CD14-positive monocyte (primary cell): ENCODE data around the gene ZNF555. TPM values are rescaled to one million over a fixed set of nuclear protein-coding genes. Genes with fewer than 3 reads are reported as not detected.

Experiments used
- DNase-seq, 3 donors: peaks; one replicate each; pipeline ENCODE4 v3.0.0-alpha.2; 2011 to 2022
- H2AFZ ChIP-seq: 2 replicates; pipeline ENCODE4 v1.6.0; 2012; ENCODE audit warnings: mild to moderate bottlenecking, low read depth, low read length, inconsistent platforms; ENCODE audit not compliant: insufficient read depth, poor library complexity, severe bottlenecking
- H3K27ac ChIP-seq, 2 donors: 1 replicate in 1 of 2; 2 replicates in 1 of 2; pipeline ENCODE4 v1.5.1; 2012 to 2013; ENCODE audit warnings: low read length in 2 of 2, control low read depth in 1 of 2, inconsistent platforms in 1 of 2, low read depth in 1 of 2, mild to moderate bottlenecking in 1 of 2
- H3K27me3 ChIP-seq, 2 donors: one replicate each; pipeline versions ENCODE4 v1.6.0 to v1.6.1; 2011 to 2013; ENCODE audit warnings: low read length in 2 of 2; ENCODE audit not compliant: control insufficient read depth in 2 of 2, insufficient read depth in 2 of 2
- H3K36me3 ChIP-seq, 2 donors: replicated peaks in 1 of 2; 1 replicate in 1 of 2; 2 replicates in 1 of 2; pipeline versions ENCODE4 v1.5.1 to v1.6.1; 2012 to 2013; ENCODE audit warnings: low read length in 2 of 2, control low read depth in 1 of 2, inconsistent platforms in 1 of 2, mild to moderate bottlenecking in 1 of 2; ENCODE audit not compliant: insufficient read depth in 2 of 2, control insufficient read depth in 1 of 2
- H3K4me1 ChIP-seq, 2 donors: 1 replicate in 1 of 2; 2 replicates in 1 of 2; pipeline versions ENCODE4 v1.5.1 to v1.6.1; 2012 to 2013; ENCODE audit warnings: low read length in 2 of 2, control low read depth in 1 of 2, inconsistent platforms in 1 of 2, mild to moderate bottlenecking in 1 of 2, moderate library complexity in 1 of 2; ENCODE audit not compliant: insufficient read depth in 2 of 2, control insufficient read depth in 1 of 2
- H3K4me2 ChIP-seq: replicated peaks from 2 replicates; pipeline ENCODE3; 2012; ENCODE audit warnings: low read length, moderate library complexity, mild to moderate bottlenecking; ENCODE audit not compliant: poor library complexity, severe bottlenecking; ENCODE audit errors: extremely low read depth
- H3K4me3 ChIP-seq, 3 experiments: fragments of 200-600 bp in 1 of 3; sonication (generic) in 1 of 3; replicated peaks in 1 of 3; 1 replicate in 2 of 3; 2 replicates in 1 of 3; pipeline ENCODE4 v1.5.1; 2011 to 2013; ENCODE audit warnings: low read length in 3 of 3, mild to moderate bottlenecking in 3 of 3, control low read depth in 2 of 3, low read depth in 2 of 3, inconsistent platforms in 1 of 3, moderate library complexity in 1 of 3
- H3K79me2 ChIP-seq: 2 replicates; pipeline ENCODE4 v1.6.0; 2012; ENCODE audit warnings: mild to moderate bottlenecking, control low read depth, inconsistent platforms, low read length, moderate library complexity; ENCODE audit not compliant: insufficient read depth
- H3K9ac ChIP-seq: 2 replicates; pipeline ENCODE4 v1.6.0; 2017; ENCODE audit warnings: low read length, mild to moderate bottlenecking; ENCODE audit not compliant: insufficient read depth, poor library complexity, severe bottlenecking
- H3K9me3 ChIP-seq, 2 donors: replicated peaks in 1 of 2; 1 replicate in 1 of 2; 2 replicates in 1 of 2; pipeline versions ENCODE4 v1.5.1 to v1.6.1; 2012 to 2013; ENCODE audit warnings: low read length in 2 of 2, control low read depth in 1 of 2; ENCODE audit not compliant: control insufficient read depth in 1 of 2, insufficient read depth in 1 of 2
- H4K20me1 ChIP-seq: 2 replicates; pipeline ENCODE4 v1.6.0; 2012; ENCODE audit warnings: mild to moderate bottlenecking, low read length, control low read depth, moderate library complexity; ENCODE audit not compliant: insufficient read depth
- H3K27ac Mint-ChIP-seq, 7 donors: one replicate each; pipeline ENCODE4 v1.8.0; 2020; ENCODE audit warnings: mild to moderate bottlenecking in 7 of 7, mixed read lengths in 7 of 7, moderate library complexity in 6 of 7, inconsistent platforms in 2 of 7
- H3K27me3 Mint-ChIP-seq, 3 donors: one replicate each; pipeline ENCODE4 v1.8.0; 2021 to 2022; ENCODE audit warnings: low read depth in 3 of 3, mild to moderate bottlenecking in 3 of 3, mixed read lengths in 3 of 3, moderate library complexity in 3 of 3, inconsistent platforms in 1 of 3
- H3K36me3 Mint-ChIP-seq, 2 donors: one replicate each; pipeline ENCODE4 v1.8.0; 2020; ENCODE audit warnings: mixed read lengths in 2 of 2, inconsistent platforms in 1 of 2, mild to moderate bottlenecking in 1 of 2
- H3K4me1 Mint-ChIP-seq: one replicate; pipeline ENCODE4 v1.8.0; 2020; ENCODE audit warnings: mild to moderate bottlenecking, mixed read lengths
- H3K4me3 Mint-ChIP-seq, 2 donors: one replicate each; pipeline ENCODE4 v1.8.0; 2020; ENCODE audit warnings: mild to moderate bottlenecking in 2 of 2, mixed read lengths in 2 of 2, moderate library complexity in 1 of 2
- H3K9me3 Mint-ChIP-seq, 7 donors: one replicate each; pipeline ENCODE4 v1.8.0; 2020 to 2022; ENCODE audit warnings: mixed read lengths in 7 of 7, mild to moderate bottlenecking in 6 of 7, moderate library complexity in 6 of 7, inconsistent platforms in 2 of 7
- CTCF ChIP-seq: fragments of 200-600 bp; IDR thresholded peaks from one replicate; pipeline ENCODE4 v1.8.0; 2022; ENCODE audit warnings: antibody characterized with exemption, mild to moderate bottlenecking
- WGBS: methylation state at CpG from one replicate; pipeline ENCODE4 v1.1.5; 2013; ENCODE audit warnings: missing lambda C conversion rate; ENCODE audit not compliant: insufficient coverage; 5-methylcytosine and 5-hydroxymethylcytosine counted together
- intact Hi-C, 2 donors: fragments of 100-400 bp; cut with micrococcal nuclease; formaldehyde crosslinking; loops; one replicate each; pipeline versions ENCODE4 v1.15.0 to v1.15.1; 2023
- polyA plus RNA-seq, 3 donors: library from polyadenylated mRNA; depleted of rRNA in 1 of 3; unstranded in 2 of 3; stranded (reverse) in 1 of 3; fragments of 300-500 nt in 2 of 3; fragments of >200 nt in 1 of 3; fragmentation: Illumina TruSeq in 2 of 3; gene quantifications; 1 replicate in 2 of 3; 2 replicates in 1 of 3; pipeline ENCODE4 v1.2.3, GENCODE V29; 2012 to 2021

The ZNF555 gene
- polyA plus RNA-seq, 3 donors: 2.2 to 2.9 (median 2.6) TPM

GRCh38 chr19:2808129-2808941 lies 32.9 kb upstream of the ZNF555 start:
- Mint-ChIP-seq H3K4me1 (no peaks in the 10 kb centered on the region), H3K27ac (no peak overlapping the region), H3K27me3 (peaks cover 0 to 2% (median 0%) of the 10 kb centered on the region in 3 donors), H3K9me3 (peaks cover 0 to 2% (median 0%) of the 10 kb centered on the region in 7 donors), H3K4me3 (no peak overlapping the region), H3K36me3 (peaks cover 31 to 60% of the 10 kb centered on the region in 2 donors)
- Histone ChIP-seq H3K79me2 (no peaks in the 10 kb centered on the region), H4K20me1 (no peaks in the 10 kb centered on the region), H3K36me3 (peaks cover 36 to 40% of the 10 kb centered on the region in 2 donors), H3K4me2 (no peak overlapping the region), H3K27ac (no peak overlapping the region), H3K4me1 (no peaks in the 10 kb centered on the region), H2AFZ (no peak overlapping the region), H3K9me3 (no peaks in the 10 kb centered on the region), H3K9ac (no peak overlapping the region), H3K4me3 (no peak overlapping the region), H3K27me3 (no peaks in the 10 kb centered on the region)
- no peak for DNase-seq
- intact Hi-C loops: no loop called here
- 95% methylated on average over 36 of the region's 41 CpGs for WGBS
- TF ChIP-seq CTCF: no peak

- no peaks in the 10 kb centered on the region for H4K20me1 ChIP-seq
- Mint-ChIP-seq H3K27ac (no peak overlapping the region), H3K4me3 (no peak overlapping the region), H3K36me3 (peaks cover 25 to 57% of the 10 kb centered on the region in 2 donors), H3K27me3 (peaks cover 0 to 2% (median 0%) of the 10 kb centered on the region in 3 donors), H3K9me3 (peaks cover 0 to 2% (median 0%) of the 10 kb centered on the region in 7 donors), H3K4me1 (no peaks in the 10 kb centered on the region)
- peaks cover 29 to 37% of the 10 kb centered on the region in 2 donors for H3K36me3 ChIP-seq
- TF ChIP-seq CTCF: no peak
- no peaks in the 10 kb centered on the region for H3K4me1 ChIP-seq
- H3K9me3 ChIP-seq: no peaks in the 10 kb centered on the region
- no peak overlapping the region for H3K27ac ChIP-seq
- H3K79me2 ChIP-seq: no peaks in the 10 kb centered on the region
- WGBS: 96% methylated on average over 37 of the region's 37 CpGs
- DNase-seq: no peak
- H3K4me3 ChIP-seq: no peak overlapping the region
- intact Hi-C loops: loop anchor here in 1 of 2 donors (5.0 kb wide), 1 partner anchor 58 kb away; the partner anchor contains the start of gene ZNF556
- H2AFZ ChIP-seq: no peak overlapping the region
- H3K9ac ChIP-seq: no peak overlapping the region
- no peaks in the 10 kb centered on the region for H3K27me3 ChIP-seq
- H3K4me2 ChIP-seq: no peak overlapping the region
Measured at GRCh38 chr19:2809387-2810140, 31.7 kb upstream of the ZNF555 start.
